Hepatocyte (in vitro differentiated cells): ENCODE data around the gene SIGLEC9.

ENCODE experiments used
- EZH2 ChIP-seq: fragments of 200-600 bp; sonication (generic); IDR thresholded peaks from 2 replicates; pipeline ENCODE4 v1.6.1; 2016; ENCODE audit warnings: antibody characterized with exemption, mild to moderate bottlenecking, borderline replicate concordance
- TF ChIP-seq, protein P1 (sequence below): fragments of 200-600 bp; sonication (generic); IDR thresholded peaks from 2 replicates; pipeline ENCODE4 v1.5.1; 2016; ENCODE audit warnings: antibody characterized with exemption, mild to moderate bottlenecking; ENCODE audit not compliant: poor library complexity

DNA sequence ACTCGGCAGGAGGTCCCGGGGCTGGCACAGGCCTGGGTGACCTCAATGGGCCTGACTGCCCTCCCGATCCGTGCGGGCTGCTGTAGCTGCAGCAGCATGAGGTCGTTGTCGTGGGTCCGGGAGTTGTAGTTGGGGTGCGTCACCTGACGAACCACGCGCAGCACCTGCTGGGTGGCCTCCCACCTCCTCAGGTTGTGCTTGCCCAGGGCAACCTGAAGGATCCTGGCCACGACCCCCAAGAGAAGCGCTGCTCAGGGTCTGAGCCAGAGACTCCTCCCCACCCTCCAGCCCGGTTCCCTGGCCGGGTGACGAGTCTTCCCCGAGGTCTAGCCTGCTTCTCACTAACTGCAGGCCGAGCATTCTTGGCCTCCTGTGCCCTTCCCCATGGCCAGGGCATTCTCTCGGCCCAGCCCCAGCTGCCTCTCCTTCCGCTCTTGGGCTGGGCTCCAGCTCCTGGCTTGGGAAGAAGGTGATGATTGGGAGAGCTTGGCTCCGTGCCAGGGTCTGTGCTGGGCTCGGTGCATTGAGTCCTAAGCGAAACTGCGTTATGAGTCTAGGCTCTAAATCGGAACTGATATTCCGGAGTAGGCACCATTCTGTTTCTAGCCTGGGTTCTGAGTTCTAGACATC is 45.1 kb upstream of the SIGLEC9 start:
- TF ChIP-seq, protein P1, sequence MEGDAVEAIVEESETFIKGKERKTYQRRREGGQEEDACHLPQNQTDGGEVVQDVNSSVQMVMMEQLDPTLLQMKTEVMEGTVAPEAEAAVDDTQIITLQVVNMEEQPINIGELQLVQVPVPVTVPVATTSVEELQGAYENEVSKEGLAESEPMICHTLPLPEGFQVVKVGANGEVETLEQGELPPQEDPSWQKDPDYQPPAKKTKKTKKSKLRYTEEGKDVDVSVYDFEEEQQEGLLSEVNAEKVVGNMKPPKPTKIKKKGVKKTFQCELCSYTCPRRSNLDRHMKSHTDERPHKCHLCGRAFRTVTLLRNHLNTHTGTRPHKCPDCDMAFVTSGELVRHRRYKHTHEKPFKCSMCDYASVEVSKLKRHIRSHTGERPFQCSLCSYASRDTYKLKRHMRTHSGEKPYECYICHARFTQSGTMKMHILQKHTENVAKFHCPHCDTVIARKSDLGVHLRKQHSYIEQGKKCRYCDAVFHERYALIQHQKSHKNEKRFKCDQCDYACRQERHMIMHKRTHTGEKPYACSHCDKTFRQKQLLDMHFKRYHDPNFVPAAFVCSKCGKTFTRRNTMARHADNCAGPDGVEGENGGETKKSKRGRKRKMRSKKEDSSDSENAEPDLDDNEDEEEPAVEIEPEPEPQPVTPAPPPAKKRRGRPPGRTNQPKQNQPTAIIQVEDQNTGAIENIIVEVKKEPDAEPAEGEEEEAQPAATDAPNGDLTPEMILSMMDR = no peak
- no peak for TF ChIP-seq EZH2
